GM19351 (cell line): ENCODE measurements around the gene SKAP1.
"Not testable (repeated sequence)": the region's sequence is repeated elsewhere in the genome, so short reads cannot be mapped to it uniquely, and the experiment has no call there.

Source experiments
- ATAC-seq: cut with Tn5 transposase; IDR thresholded peaks from one replicate; pipeline ENCODE4 v1.9.1; 2021; ENCODE audit warnings: mild to moderate bottlenecking, moderate library complexity; ENCODE audit not compliant: unreplicated experiment

SKAP1 gene

DNA sequence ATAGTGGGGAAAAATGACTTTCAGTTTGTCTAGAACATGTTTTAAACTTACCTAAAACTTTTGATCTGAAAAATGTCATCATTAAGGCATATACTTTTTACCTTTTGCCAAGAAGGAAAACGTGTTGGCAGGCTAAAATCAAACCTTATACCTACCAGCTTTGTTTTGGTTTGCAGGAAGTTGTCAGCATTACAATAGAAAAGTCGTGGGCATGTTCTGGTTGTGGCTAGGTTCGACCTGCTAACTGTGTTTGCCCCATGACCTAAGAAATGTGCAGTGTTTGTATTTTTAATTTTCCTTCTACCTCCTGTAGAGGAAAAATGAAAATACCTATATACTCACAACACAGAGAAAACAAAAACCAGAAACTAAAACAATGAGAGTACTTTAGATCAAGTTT lies 13.0 kb downstream of the SKAP1 start:
- no peak for ATAC-seq

DNA sequence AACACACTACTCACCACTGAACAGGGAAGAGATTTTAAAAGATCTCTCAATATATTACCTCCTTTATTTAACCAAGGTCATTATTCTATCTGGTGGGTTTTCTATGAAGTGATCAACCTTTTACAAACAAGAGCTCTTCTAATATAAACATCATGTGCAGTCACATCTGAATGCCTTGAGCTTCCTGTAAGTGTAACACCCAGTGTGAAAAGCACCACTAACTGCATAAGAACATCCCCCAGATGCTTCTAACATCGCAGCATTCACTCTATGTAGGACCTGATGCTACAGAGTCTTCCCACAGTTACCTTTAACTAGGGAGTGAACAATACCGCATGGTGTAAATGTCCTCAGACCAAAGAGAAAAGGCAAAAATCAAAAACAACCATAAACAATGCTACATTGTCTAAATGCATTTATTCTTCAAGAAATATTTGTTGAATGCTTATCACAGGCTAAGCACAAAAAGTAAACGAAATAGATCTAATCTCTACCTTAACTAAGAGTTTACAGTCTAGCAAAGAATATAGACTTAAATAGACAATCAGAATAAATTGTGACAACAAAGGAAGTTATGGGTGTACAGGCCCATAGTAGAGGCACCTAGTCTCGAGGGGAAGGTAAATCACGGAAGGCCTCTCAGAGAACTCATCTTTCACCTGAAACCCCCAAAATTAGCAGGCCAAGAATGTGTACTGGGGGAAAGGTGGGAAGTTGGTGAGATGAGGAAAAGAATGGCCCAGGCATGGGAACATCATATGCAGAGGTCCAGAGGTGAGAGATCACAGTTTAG lies 16.2 kb downstream of the SKAP1 start:
- ATAC-seq: no peak

DNA sequence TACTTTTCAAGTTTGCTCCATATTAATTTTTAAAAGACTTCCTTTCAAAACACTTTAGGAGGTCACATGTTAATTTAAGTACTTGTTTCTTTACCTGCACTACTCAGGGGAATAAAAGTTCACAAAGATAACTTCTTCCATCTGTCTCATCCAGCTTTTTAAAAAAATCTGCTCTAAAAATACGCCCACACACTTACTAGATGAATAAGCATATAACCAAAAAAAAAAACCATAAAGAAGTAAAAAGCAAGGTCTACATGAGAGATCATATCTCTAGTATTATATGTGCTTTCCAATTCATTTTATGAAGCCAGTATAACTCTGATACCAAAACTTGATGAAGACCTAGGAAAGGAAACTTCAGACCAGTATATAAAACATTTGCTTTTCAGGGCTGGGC lies 17.2 kb downstream of the SKAP1 start:
- ATAC-seq: no peak

DNA sequence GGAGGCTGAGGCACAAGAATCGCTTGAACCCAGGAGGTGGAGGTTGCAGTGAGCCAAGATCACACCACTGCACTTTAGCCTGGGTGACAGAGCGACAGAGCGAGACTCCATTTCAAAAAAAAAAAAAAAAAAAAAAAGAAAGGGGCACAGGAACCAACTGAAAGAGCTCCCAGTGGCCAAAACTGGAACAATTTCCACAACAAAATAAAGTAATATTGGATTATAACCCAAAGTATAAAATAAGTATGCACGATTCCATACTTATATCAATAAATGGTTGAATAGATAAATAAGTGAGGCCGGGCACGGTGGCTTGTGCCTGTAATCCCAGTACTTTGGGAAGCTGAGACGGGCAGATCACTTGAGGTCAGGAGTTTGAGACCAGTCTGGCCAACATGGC lies 19.2 kb downstream of the SKAP1 start:
- ATAC-seq: not testable (repeated sequence)

DNA sequence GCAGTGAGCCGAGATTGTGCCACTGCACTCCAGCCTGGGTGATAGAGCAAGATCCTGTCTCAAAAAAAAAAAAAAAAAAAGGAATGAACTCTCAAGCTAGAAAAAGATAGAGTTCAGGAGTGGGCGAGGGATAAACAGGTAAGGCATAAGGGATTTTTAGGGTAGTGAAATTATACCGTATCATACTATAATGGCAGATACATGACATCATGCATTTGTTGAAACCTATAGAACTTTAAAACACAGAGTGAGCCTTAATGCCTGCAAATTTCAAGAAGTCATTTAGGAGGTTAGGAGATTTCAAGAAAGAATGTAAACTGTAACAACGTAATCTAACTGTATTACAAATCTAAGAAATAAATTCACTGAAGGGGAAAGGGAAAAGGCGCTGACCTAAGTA lies 20.4 kb downstream of the SKAP1 start:
- ATAC-seq: no peak

DNA sequence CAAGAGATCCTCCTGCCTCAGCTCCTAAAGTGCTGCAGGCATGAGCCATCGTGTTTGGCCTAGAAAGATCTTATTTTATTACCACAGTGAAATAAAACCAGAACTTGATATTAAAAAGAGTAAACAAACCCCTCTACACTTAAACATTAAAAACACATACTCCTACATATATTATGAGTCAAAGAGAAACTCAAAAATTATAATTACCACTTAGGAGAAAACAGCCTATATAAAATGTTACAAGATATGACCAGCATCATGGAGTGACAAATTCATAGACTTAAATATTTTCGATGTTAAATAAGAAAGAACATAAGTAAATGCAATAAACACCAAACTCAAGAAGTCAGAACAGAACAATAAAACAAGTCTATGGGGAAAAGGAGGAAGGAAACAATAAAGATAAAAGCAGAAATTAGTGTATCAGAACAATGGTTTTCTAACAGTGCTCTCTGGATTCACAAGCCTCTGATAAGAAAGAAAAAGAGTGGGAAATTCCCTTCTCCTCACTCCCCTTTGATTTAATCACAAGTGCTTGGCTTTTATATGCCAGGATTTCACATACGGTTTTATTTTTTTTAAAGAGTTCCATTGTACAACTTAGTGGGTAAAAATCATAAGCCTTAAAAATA lies 23.0 kb downstream of the SKAP1 start:
- no peak for ATAC-seq

DNA sequence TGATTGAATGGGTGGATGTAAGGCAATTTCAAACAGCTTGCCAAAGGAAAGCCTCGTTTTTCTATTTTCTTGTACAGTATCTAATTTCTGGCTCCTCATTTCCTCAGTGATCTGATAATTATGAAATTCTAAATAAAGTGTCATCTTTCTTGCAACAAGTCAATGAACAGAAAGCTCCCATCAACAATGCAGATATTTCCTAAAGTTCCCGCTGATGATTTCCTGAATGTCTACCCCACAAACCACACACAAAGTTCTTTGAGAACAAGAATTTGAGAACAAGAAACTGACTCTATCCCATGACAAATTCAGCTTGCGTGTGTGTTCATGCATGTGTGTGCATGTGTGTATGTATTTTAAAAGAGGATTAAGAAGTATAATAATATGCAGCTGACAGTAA lies 35.2 kb downstream of the SKAP1 start:
- ATAC-seq: no peak

DNA sequence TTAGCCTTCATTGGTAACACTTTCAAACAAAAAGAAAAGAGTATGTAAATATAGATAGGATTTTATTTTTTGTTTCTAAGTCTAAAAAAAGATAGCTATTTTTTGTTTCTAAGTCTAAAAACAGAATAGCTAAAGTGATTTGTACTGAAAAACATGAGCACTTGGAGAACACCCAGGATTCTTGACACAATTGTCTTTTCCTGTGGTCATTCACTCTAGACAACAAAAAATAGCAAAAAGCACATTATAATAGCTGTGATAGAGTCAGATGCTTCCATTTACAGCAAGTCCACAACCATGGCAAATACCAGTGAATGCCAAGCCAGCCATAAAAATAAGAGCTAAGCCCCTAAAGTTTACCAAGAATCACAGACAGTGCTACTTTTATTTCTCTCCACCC lies 36.7 kb downstream of the SKAP1 start:
- ATAC-seq: no peak

DNA sequence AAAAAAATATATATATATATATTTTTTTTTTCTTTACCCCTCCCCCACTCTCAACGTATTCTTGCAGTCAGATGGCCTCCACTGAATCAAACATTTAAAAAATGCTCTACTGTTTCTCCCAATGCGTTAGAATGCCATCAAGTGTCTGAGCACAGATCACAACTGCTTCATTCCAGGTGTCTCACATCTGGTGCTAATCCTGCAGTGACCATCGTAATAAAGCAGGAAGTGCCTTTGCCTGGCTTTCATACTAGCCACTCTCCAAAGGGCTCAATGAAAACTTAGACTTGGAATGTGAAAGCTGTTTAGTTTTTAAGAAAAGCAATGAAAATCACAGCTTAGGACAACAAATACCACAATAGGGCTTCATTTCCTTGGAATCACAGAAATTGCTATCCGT lies 37.2 kb downstream of the SKAP1 start:
- ATAC-seq: no peak

DNA sequence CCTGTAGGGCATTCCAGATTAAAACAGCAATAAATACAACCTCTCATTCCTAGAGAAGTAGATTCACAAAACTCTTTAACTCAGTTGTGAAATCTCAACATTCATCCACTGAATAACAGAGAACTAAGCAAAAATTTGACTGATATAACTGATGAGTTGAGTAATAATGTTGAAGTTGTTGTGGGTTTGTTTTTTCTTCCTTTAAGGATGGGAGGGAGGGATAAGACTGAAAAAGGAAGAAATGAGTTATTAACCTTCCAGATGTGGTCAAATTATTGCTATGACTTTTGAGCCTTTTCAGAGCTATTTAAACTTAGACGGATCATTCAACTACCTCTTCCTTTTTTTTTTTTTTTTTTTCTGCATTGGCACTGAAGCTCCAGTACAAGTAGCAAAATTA lies 38.6 kb downstream of the SKAP1 start:
- no peak for ATAC-seq

DNA sequence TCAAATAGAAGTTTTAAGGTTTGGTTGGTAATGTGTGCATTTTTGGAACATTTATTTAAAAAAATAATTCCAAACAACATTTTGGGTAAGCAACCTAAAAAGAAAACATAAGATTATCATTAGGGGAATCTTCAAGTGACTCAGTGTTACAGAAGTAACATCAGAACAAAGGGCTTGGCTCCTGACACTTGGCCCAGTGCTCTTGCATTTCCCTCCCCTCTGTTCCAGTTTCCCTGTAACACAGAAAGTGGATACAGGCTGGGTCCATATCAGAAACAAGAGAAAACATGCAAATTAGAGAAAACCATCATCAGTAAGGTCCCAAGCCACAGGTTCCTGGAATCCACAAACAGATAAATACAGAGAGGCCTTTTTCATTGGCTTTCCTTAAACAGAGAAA lies 40.1 kb downstream of the SKAP1 start:
- ATAC-seq: no peak

DNA sequence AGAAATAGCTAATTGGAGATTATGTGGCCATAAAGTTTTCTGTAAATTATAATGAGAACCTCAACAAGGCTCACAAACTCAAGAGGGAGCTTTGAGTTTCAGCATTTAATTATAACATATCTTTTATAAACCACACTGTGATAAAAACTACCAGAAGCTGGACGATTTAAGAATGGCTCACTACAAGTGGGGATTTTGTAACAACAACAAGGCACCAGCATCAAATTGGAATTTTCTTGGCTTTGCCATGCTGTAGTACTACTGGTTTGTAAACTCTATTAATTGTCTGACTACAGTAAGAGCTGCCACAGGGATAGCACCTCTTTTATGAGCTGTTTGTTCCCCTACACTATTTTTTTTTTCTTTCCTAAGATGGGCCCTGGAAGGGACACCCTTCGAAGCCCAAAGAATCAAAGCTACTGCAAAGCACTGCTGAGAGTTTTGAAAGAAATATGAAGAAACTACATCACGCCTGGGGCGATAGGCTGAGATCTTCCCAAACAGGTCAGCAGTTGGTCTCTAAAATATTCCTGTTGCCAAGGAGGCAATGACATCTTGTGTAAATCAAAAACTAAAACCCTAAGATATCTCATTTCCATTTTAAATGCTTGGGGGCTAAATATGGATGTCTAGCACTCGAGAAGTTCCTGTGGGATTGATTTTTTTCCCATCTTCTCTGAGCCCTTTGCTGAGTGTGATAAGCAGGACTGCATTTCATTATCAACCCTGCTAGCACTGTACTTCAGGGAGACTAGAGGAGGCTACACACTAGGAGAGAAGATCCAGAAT lies 40.9 kb downstream of the SKAP1 start:
- no peak for ATAC-seq

DNA sequence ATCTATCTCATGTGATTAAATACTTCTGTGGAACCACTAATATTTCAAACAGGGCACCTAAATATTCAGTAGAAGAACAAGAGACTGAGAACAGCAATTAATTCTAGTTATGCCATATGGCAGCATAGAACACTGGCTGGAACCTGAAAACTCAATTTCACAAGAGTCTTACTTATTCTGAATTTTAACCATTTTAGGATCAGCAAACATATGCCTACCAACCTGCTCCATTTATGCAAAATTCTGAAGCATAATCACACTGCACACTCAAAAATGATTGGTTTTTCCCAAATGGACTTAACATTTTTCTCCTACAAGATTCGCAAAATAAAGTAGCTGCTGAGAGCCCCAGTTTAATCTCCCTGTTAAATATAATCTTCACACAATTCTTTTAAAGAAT lies 43.2 kb downstream of the SKAP1 start:
- ATAC-seq: no peak

DNA sequence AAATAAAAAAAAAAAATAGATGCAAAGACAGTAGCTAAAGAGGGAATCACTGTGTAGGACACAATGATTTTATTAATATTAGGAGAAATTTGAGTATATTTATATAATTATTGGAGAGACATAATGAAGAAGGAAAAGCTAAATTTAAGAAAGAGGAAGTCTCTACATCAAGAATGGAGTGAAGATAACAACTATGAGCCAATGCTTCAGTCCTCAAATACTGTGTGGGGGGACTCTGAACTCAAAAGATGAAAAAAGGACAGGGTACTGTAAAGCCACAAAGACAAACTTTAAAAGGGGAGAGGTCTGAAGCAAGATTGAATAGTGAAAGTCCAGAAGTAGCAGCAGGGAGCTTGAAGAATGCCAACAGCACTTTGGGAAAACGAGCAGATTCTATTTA lies 44.7 kb downstream of the SKAP1 start:
- ATAC-seq: no peak

DNA sequence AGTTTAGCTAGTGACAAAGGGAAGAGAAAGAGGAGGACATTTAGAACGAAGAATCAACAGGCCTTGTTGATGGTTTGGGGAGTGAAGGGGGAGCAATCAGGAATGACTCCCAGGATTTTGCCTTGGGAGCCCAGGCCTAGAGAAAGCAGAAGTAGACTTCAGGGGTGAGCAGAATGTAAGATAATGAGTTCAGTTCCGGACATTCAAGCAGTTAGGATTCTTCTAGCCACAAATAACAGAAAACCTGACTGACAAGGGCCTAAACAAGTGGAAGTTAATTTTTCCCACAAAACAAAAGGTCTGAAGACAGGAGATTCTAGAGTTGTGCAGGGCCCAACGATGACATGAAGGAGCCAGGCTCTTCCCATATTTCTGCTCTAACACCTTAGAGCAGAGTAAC lies 45.9 kb downstream of the SKAP1 start:
- no peak for ATAC-seq

DNA sequence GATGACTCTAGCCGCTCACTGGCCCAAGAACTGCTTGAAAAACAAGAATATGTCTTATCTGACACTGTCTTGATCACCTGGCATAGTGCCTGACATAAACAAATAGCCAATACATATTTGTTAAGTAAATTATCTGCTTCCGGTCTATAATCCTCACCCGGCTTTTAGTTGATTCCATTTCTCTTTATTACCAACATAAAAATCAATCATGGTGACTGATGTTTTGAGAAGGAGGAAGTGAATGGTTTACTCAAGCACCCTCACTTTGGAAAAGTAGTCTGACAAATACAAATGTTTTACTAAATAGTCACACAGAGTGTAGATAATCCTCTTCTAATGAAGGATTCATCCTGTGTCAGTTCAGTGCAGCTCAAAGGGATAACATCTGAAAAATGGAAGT lies 47.0 kb downstream of the SKAP1 start:
- ATAC-seq: no peak

DNA sequence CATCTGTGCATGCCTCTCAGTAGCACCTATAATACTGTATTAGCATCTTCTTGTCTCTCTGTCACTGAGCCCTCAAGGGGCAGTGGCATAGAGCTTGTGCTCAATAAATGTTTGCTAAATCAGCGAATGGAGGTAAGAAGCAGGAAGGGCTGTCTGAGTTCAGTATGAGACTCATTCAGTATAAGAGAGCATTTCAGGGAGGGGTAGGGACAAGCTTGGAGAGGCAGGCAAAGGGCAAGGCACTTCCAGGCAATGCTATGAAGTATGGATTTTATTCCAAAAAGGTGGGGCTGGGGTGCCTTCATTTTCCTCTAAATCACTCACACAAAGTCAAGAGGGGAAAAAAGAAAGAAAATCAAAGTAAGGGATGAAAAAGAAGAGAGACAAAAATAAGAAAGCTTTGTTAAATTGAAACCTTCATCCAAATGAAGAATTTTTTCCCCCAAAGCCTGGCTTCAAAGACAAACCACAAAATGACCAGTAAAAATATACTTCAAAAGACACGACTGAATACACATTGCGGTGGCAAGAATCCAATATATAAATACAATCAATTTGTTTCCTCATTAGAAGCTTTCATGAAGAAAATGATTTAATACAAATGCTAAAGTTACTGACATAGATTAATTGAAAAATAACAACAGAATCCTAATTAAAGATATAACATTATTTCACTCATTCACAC lies 51.2 kb downstream of the SKAP1 start:
- no peak for ATAC-seq

DNA sequence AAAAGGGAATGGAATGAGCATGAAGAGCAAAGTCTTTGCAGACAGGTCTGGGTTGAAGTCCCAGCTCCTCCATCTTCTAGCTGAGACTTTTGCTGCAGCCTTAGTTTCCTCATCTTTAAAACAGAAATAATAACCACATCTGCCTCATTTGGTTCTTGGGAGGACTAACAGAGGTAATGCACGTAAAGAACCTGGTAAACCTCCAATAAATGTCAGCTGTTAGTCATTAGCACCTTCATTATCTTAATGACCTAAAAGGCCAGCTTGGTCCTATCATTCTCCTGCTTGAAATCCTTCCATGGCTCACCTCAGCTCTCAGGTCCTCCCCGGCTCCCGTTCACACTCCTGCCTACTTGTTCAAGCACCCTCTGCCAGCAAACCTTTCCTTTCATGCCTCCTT lies 51.8 kb downstream of the SKAP1 start:
- no peak for ATAC-seq

DNA sequence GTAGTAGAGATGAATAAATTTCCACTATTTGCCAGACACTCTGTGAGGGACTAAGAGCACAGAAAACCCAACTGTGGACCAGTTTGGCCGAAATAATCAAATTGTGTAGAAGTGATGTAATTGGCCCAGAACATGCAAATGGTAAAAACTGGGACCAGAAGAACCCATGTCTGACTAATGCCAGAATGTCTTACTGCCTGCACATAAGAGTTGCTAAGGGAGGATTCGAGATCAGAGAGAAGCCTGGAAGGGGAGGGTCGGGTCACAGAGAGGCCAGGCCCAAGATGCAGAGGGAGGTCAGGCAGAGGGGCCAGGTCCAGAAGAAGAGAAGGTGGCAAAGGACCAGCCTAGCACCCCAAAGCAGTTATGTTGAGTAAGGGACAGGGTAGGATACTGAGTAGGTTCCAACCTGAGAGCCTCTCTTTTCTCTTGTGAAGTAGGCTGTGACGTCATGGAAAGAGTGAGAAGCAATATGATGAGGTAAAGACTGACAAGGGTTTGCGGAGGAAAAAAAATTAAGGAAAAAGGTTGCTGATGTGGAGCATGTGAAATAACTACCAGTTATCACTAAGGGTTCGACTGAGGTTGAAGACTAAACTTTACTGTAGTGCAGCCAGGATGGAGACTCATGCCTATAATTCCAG lies 53.2 kb downstream of the SKAP1 start:
- ATAC-seq: no peak

DNA sequence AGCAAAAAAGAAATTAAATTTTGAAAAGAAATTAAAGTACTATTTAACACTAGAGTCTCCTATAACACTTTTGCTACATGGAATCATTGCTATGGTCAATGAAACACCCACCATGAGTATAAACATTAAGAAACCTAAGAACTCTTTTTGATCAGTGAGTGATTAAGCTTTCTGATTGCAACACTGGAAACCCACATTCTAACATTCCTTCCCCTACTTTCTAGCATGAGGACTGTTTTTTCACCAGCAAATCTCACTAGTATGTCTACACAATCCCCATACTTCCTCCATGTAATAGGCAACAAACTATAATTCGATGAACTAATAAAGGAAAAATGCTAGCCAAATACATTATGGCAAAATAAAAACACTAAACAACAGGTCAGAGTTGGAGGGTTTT lies 54.7 kb downstream of the SKAP1 start:
- ATAC-seq: no peak

DNA sequence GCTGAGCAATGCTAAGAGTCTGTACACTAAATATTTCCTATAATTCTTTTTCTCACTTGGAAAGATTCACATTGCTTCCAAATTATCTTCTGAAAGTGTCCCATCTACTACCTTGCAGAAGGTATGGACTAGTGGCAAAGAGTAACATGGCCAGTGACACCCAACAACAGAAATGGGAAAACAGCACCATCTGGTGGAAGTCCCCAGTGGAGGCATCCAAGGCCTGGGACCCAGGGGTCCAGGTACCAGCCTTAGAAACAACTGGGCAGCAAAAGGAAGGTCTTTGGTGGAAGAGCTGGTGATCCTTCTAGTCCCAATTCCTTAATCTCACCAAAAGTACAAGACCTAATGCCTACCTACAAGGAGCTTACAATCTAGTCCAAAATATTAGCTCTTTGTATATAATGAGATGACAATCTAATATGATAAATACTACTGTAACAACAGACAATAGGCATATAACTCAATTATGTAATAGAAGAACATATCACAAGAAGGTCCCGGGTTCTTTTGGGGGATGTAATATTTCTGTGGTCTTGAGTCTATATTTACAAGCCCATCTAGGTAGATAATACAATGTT lies 55.3 kb downstream of the SKAP1 start:
- ATAC-seq: no peak
